NCI-H2196 (cell line): ENCODE measurements around the gene TSKU.
"Not testable (repeated sequence)": the region's sequence is repeated elsewhere in the genome, so short reads cannot be mapped to it uniquely, and the experiment has no call there.

Experiments
- DNase-seq: peaks from one replicate; lab custom pipeline; 2025; ENCODE audit not compliant: unreplicated experiment; lab: John Stamatoyannopoulos, UW

TSKU gene

DNA sequence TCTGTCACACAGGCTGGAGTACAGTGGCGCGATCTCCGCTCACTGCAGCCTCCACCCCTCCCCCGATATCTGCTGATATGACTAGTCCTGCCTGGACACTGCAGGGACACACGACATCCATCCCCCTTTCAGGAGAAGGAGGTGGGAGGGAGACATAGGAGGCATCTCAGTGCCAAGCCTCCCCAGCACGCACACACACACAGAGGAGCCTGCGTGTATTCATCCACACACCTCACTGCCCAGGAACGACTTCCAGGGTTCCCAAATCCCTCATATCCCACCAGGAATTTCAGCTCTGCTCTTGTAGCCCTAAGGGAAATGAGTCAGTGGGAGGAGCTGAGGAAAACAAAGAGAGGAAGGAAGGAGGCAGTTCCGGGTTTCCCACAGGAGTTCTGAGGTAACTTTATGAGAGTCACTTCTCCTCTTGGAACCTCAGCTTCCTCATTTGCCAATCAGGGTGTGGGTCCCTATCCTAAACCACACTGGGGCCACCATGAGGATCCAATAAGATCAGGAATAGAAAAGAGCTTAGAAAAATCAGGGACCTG lies 40.4 kb downstream of the TSKU start:
- DNase-seq, result no peak

DNA sequence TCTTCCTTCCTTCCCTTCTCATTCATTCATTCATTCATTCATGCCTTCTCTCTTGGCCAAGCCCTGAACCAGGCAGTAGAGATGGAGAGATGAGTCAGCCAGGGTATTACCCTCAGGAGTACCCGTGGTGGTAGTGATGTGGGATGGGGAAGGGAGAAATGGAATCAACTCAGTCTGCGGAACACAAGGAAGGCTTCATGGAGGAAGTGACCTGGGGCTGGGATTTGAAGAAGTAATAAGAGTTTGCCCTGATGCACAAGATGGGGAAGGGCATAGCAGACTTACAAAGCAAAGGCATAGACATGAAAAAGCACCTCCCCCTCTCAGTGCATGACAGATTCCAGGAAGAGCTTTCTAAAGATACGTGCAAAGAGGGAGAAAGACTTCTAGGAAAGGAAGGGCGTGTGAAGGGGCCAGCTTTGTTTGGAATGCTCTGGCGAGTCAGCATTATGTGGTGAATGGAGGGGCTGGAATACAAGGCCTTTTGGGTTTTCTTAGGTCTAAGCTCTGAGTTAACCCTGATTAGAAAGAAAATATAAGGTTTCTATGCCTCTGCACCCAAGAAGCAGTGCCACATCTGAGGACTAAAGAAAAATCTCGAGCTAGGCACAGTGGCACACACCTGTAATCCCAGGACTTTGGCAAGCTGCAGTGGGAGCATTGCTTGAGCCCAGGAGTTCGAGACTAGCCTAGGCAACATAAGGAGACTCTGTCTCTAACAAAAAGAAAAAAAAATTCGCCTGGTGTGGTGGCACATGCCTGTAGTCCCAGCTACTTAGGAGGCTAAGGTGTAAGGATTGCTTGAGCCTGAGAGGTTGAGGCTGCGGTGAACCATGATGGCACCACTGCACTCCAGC lies 41.2 kb downstream of the TSKU start:
- no peak for DNase-seq

DNA sequence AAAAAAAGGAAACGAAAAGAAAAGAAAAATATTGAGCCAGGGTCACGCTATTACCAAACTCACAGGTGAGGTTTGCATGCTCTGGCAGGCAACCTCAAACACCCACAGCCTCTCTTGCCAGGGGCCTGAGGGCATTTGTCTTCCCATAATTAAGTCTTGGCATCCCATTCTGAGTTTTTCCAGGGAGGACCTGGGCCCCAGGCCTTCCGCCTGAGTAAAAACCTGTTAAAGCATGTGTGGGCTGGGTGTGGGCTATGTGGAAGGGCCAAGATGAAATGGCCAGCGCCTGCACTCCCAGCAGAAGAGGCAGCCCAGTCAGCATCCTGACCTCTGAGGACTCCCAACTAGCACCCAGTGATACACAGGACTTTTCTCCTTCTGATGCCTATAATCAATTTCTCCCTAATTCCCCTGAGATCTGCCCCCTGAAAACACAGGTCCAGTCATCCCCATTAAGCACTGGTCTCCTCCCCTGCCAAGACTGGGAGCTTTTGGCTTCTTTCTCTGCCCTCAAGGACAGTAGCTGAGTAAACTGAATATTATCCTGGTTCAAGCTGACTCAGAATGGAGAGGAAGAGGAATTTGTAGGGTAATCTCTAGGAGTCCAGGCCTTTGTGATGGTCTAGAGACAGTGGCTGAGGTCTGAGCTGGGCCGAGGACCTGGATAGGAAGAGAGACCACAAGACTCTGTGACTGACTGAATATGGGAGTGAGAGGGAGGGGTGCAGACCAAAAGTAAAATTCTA lies 42.0 kb downstream of the TSKU start:
- DNase-seq, result no peak

- no peak for DNase-seq
Observed at GRCh38 chr11:76825726-76826396, 42.7 kb downstream of the TSKU start.

DNA sequence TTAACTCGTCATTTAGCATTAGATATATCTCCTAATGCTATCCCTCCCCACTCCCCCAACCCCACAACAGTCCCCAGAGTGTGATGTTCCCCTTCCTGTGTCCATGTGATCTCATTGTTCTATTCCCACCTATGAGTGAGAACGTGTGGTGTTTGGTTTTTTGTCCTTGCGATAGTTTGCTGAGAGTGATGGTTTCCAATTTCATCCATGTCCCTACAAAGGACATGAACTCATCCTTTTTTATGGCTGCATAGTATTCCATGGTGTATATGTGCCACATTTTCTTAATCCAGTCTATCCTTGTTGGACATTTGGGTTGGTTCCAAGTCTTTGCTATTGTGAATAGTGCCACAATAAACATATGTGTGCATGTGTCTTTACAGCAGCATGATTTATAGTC lies 43.4 kb downstream of the TSKU start:
- not testable (repeated sequence) for DNase-seq

DNA sequence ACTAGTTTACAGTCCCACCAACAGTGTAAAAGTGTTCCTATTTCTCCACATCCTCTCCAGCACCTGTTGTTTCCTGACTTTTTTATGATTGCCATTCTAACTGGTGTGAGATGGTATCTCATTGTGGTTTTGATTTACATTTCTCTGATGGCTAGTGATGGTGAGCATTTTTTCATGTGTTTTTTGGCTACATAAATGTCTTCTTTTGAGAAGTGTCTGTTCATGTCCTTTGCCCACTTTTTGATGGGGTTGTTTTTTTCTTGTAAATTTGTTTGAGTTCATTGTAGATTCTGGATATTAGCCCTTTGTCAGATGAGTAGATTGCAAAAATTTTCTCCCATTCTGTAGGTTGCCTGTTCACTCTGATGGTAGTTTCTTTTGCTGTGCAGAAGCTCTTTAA lies 43.8 kb downstream of the TSKU start:
- not testable (repeated sequence) for DNase-seq

DNA sequence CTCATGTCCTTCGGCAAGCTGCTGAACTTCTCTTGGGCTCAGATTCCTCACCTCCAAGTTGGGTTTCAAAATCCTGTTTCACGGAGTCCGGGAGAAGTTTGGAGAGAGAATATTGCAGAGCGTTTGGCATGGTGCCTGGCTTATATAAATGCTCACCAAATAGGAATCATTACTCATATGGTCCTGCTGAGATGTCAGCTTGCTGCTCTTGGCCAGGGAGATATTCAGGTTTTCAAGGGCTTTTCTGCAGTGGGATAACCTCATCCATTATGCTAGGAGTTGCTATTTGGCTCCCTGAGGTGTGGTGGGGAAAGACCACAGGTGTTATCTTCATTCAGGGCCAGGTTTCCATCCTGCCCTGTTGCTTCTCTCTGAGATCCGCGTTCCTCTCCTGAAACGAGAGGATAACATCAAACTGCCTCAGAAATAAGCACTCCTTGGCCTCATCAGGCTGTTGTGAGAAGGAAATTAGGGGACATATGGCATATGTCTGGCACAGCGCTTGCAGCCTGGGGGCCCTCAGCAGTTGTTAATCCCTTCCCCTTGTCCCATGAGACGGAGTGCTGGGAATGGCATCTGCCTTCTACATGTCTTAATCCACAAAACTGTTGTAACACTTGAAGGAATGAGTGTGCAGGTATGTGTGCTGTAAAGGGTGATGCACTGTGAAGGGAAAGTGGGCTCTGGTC lies 47.6 kb downstream of the TSKU start:
- DNase-seq, result no peak

DNA sequence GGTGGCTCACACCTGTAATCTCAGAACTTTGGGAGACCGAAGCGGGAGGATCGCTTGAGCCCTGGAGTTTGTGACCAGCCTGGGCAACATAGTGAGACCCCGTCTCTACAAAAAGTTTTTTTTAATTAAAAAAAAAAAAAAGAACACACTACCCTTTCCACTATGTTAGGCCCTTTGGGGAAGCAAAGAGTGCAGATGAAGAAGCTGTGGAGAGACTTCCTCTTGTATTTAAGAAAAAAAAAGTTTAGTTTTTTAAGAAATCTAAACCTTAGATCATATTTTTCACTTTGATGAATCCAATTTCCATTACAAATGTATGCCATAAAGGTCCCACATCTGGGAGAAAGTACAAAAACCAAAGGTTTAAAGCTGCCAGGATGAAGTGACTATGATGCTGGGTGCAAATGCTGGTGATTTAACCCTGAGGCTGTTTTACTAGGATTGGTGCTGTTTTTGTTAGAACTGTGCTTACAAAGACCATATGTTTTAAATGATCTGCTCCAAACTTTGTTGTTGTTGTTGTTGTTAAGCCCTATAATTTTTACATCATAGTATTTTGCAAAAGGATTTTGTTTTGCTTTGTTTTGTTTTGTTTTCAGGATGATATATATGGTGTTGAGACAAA lies 48.6 kb downstream of the TSKU start:
- DNase-seq, result no peak

GRCh38 chr11:76832361-76832760 lies 49.2 kb downstream of the TSKU start:
- DNase-seq, result no peak

DNA sequence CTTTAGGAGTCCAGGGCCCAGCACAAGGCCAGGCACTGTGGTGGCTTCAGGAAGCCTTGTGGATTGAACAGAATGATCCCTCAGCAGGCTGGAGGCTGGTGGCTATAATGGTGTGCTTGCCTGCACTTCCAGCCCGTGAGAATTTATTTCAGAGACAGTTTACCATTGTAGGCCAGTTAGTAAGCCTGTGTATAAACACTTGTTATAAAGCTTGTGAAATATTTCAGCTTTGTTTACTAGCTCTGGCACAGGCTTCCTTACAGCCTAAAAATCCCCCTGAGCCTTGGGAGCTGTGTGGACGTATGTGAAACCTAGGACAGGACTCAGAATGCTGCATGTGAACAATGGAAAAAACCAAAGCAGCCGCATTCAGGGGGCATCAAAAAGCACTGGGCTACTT lies 51.0 kb downstream of the TSKU start:
- DNase-seq, result no peak

- DNase-seq, result no peak
Observed at GRCh38 chr11:76835036-76835435, 51.9 kb downstream of the TSKU start.

DNA sequence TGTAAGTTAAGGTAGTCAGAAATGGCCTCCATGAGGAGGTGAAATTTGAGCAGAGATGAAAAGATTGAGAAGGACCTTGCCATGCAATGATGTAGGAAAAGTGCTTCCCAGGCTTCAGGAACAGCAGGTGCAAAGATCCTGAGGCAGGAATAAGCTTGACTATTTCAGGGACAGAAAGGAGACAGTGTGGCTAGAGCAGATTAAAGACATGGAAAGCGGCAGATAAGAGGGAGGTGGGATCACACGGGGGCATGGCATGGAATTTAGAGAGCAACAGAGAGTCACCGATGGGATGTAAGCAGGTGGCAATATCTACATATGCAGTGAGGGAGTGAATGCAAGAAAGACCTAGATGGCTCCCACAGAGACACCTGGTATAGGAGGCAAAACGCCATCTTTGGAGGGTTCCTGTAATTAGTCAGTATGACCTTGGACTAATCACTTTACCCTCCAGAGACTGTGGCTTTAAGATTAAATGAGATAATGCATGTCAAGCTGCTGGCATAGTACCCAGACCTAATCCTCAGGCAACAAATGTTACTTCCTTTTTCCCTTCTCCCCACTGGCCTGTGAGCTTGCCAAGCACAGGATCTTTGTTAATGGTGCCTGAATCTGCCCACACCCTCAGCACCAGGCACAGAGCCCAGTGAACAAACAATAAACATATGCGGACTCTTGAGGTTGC lies 52.9 kb downstream of the TSKU start:
- DNase-seq, result peak; percentile 89

DNA sequence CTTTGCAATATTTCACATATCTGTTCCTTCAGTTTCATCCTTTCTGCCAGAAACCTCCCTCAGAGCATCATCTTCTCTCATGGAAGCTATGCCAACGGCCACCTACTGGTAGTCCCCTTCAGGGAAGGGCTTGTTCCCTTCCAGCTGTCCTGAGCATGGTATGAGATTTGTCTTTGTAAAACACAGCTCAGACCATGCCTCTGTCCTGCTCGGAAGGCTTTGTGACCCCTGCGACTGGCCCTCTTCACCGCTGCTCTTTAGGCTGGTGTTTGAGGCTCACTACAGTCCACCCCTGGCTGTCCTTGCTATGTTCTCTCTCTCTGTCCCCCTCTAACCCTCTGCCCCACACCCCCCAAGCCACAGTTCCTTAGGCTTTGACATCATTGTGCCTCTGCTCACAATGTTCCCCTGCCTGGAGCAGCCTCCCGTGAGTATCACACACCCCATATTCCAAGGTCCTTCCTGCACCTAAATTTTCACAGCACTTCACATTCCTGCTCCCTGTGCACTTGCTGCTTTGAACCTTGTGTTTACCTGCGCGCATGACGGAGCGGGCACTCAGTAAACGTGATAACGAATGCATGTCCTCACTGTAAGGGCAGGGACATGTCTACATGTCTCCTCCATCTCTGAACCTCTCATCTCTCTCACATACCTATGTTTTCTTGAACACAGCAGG lies 53.6 kb downstream of the TSKU start:
- no peak for DNase-seq

DNA sequence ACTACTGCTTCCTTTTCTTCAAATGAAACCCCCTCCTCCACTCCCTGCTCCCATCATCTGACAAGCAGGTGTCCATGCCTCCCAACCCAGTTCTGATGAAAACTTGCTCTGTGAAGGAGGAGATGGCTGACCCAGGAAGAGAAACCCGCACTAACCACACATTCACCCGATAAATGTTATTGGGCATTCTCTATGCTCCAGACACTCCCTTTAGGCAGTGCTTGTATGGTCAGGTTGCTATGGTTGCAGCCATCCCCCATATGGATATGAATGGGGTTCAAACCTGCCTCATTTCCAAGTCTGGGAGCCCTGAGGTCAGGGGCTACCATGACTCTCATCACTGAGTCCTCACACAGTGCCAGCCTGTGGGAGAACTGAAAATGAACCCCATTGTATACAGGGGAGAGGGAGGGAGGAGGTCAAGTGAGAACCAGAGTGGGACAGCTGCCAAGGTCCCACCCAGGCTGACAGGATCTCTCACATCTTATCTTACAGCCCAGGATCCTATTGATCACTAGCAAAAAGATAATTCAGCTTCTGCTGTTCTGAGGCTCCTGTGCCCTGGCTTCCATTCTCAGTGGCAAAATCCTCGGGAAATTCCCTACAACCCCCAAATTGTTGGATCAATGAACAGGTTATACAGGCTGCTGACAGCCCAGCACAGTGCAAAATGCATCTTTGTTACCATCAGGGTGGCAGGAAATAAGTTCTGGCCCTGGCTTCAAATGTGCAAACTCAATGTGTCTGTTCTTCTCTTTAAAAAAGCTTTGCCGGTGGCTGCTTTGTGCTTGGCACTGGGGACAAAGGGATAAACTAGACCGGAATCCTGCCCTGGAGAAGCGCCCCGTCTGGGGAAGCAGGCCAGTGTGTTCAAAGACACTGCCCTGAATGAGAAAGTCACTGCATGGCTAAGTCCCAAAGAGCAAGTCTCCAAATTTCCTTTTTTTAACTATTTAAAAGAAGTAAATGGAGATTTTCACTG lies 54.8 kb downstream of the TSKU start:
- DNase-seq, result no peak

DNA sequence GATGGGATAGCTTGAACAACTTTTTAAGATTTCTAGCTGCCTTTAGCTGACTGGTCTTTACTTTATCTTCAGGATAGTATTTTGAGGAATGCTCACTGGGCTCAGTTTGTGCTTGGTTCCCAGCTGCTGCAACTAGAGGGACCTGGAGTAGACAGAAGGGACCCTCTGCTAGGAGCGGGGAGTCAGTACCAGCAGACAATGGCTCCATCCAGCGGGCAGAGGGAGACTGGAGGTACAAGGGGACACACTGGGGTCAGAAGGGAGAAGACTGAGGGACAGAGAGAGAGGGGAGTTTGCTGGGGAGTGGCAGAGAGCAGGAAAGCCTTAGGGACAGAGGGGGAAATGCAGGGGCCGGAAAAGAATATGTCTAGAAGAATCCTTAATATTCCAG lies 55.5 kb downstream of the TSKU start:
- DNase-seq, result no peak

DNA sequence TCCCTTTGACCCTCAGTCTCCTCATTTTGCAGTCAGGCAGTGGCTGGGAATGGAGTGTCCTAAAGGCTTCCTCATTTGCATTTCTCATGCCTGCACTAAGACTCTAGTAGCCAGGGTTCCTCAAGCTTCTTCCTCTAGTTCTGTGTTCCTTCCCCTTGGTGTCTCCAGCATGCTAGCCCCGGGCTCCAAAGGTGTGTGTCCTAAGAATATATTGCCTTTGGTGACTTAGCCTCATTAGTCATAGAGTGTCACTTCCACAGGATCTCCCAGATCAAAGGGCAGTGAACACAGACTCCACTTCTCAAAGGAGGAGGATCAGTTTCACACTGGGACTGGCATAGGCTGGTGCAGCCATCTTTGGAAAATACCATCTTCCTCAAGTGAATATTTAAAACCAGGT lies 56.2 kb downstream of the TSKU start:
- no peak for DNase-seq

DNA sequence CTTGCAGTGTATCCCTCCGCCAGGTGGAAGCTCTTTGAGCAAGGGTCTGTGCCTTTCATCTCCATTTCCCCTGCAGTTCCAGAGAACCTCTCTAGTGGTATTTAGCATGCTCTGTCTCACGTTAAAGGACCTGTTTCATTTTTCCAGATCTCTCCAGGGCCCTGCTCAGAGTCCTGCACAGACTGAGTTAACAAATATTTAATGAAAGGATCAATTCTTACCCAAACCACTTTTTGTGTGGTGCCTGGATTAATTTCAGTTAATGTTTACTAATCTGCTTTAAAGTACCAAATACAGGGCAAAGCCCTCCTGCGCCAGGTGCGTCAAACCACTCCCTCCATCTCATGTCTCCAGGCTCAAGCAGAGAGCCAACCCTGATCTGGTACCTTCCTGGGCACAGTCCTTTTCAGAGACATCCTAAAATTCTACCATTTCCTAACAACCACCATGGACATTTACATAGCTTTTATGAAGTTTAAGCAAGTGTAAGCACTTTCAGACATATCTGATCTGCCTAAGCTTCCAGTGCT lies 58.8 kb downstream of the TSKU start:
- no peak for DNase-seq

- DNase-seq, result no peak
Observed at GRCh38 chr11:76843907-76844306, 60.8 kb downstream of the TSKU start.
